Activated CD8-positive, alpha-beta memory T cell treated with anti-CD3 and anti-CD28 coated beads for 48 hours (primary cell): Measurements from ENCODE around the gene KCNJ5.

Experiments
- DNase-seq, 3 experiments: peaks; one replicate each; pipeline ENCODE4 v3.0.0-alpha.2; 2020; ENCODE audit warnings: low read depth in 2 of 3, low spot score in 2 of 3

KCNJ5 gene

DNA sequence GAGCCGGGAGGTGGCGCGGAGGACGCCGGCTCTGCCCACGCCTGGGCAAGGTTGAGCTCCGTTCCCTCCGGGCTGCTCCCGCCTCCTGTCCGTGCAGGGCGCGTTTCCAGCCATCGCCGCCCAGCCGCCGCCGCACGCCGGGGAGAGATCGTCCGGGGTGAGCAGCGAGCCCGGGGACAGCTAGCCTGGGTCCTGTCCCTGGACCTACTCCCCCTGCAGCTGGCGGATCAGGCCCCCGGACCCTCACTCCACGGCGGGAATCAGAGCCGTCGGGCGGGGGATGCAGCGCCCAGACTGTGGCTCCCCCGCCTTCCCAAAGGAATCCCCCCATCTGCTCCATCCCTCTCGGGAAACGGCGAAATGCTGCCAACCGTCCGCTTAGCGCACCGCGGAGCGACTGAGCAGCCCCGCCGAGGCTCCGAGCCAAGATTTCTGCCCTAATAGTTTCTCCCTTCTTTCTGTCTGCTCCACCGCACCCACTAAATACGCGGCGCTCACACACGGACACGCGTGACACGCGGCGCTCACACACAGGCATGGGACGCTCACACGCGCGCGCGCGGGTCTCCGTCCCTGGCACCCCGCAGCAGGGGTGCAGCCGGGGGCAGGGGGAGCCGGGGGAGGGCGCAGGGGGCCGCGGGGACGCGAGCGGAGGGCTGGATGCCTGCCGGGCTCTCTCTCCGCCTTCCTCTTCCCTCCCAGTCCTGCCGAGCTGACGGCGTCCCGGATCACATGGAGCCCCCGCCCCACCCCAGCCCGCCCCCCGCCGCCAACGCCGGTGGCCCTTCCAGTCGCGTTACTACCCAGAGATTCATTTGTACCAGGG lies at the start of gene KCNJ5:
KCNJ5 (plus strand) TSS at position 814 of the 826 bp plus-strand sequence. CDS start 19,918 bp downstream, outside the sequence.
- no peak for DNase-seq

DNA sequence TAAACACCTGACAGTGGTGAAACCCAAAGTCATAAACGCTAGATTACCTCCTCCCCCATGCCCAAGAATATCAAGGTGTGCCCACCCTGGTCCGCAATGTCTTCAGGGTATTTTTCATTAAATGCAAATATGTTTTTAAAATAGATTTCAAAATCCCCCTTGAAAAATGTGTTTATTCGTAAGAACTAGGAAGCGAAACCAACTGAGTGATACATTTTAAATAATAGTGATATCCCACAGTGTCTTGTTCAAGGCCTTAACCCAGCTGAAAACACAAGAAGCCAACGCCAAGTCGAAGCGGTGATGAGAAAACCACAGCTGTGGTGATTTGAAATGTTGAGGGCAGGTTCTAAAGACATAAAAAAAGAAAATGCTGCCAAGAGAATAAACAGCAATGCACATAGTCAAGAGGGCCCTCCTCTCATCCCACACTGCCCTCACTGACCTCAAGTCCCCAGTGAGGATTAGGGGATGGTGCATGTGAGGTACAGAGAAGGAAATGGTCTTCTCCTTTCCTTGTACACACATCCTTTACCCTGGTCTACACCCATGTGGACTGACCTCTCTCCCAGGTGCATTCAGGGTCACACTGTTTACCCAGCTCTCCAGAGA lies 49.6 kb upstream of the KCNJ5 start:
- no peak for DNase-seq

DNA sequence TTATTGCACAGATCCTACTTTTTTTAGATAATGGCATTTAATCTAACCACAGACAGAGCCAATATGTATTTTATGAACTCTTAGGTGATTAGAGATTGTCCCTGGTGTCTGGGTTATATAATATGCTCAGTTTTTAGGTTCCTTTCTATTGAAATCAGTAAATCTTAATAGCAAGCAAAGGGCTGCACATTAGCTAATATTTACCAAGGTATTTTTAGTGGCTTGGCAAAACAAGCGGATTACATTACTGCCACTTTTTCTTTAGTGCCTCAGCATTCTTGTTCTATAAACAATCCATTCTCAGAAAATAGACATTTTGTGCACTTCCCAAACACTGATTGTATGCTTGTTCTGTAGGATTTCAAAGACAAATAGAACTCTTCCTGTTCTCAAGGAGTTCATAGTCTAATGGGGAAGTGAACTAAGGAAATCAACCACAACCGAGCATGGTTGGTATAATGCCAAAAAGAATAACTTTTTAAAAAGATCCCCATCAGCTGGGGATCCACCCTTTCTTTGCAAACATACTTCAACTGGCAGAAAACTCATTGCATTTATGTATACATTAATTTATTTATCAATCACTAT lies 47.9 kb upstream of the KCNJ5 start:
- DNase-seq: no peak

DNA sequence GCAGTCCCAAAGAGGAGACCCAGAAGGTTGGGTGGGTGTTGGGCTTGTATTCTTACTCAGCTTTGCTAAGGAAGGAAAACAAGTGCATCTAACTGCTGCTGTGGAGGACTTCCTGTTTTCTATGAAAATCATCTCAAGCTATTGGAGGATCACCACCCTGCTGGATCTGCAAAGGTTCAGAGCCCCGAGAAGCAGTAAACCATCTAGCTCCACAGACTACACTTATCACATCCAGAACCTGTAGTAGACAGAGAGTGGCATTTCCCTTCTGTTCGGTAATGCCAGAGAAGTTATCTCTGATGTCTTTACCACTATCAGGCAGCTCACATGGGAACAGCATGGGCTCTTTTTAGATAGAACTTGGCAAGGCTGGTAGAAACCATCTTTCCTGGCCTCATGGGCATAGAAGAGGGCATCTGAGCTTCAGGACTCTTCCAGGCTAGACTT lies 45.8 kb upstream of the KCNJ5 start:
- no peak for DNase-seq

DNA sequence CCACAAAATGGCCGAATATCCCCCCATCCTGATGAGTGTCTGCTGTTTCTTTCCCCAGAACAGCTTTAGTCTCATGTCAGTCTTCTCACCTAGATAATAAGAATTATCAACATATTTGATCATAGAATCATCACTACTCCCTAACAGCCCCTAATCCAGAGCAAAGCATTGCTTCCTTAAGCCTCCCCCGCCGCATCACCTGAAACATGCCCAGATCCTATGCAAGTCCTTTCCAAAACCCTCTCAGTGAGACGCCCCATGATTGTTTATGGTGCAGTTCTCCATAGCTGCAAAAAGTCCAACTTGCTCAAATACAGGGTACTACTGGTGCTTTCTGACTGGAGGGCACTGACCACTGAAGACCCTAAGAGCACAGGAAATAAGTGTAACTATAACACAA lies 44.2 kb upstream of the KCNJ5 start:
- no peak for DNase-seq

DNA sequence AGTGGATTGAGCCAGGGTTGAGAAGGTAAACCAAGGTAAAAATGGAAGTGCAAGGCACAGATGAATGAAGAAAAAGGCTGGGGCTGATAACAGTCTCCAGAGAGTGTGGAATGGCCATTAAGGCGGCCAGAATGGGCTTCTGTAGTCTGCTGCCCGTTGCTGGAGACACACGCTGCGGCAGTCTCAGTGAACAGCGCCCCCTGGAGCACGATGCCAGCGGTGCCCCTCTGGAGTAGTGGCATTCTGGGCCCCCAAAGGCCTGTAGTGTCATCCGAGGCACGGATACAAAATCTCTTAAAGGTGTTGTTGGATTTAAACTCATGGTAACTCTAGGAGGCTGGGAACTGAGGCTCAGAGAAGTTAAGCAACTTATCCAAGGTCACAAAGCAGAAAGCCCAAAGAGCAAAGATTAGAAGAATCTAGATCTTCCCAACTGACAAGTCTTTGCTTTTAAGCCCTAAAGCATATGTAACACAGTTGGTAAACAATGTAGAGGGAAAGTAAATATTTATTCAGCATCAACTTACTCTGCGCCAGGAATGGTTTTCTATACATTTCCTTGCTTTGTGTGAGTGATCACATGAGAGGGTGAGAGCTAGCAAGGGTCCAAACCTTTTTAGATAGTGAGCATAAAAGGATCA lies 42.2 kb upstream of the KCNJ5 start:
- DNase-seq: peak; percentile 14 to 72 (median 55)

DNA sequence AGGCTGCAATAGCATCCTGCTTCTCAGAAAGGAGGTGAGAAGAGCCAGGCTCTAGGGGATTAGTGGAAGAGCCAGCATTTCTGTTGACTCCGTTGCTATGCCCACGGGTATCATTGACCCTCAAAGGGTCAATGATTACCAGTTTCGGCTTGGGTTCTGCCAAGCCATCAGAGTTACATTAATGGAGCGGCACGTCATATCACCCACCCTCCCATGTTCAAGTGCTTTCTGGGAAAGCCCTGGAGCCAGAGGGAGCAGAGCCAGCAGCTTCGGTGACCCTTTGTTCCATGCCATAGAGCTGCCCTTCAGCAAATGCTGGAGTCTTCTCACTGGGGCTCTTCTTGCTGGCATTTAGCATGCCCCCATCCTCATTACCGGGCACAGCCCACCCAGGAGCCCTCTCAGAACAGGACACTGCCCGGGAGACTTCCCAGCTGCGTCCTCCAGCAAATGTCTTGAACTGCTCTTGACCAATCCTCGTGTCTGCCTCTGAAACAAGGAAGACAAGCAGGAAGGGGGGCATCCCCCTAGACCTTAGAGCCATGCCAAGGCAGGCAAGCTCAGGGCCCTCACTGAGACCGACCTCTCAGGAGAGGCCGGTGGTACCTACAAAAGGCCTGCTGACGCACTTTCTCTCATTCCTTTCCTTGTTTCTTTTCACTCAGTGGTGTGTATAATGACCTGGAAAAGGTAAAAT lies 38.7 kb upstream of the KCNJ5 start:
- DNase-seq: no peak

DNA sequence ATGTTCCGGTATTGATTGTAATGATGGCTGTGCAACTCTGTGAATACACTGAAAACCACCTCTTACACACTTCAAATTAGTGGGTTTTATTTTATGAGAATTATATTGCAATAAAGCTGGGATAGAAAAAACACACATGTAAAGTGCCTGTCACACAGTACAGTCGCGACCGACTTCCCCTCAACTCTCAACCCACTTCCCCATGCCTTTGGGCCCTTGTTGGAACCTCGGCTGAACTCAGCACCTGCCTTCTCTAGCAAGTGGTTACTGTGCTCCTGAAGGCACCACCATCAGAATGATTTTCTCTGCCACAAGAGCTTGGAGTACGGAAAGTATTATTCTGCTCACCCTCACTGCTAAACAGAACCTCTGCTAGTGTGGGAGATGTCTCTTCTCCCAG lies 37.6 kb upstream of the KCNJ5 start:
- DNase-seq: no peak

DNA sequence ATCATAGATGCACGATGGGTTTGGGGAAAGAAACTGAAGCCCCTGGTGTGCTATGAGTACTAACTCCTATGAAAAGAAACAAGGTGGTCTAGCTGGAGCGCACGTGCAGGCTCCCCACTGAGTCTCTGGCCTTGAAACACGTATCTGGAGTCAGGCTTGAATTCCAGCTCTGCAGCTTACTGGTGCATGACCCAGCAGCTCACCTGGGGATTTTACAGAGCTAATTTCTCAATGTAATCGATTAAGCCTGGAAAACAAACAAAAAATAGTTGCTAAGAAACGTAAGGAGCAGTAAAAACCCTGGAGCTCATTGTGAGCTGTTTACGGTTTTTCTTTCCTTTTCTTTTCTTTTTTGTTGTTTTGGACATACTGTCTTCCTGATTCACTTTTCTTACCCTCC lies 36.3 kb upstream of the KCNJ5 start:
- no peak for DNase-seq

DNA sequence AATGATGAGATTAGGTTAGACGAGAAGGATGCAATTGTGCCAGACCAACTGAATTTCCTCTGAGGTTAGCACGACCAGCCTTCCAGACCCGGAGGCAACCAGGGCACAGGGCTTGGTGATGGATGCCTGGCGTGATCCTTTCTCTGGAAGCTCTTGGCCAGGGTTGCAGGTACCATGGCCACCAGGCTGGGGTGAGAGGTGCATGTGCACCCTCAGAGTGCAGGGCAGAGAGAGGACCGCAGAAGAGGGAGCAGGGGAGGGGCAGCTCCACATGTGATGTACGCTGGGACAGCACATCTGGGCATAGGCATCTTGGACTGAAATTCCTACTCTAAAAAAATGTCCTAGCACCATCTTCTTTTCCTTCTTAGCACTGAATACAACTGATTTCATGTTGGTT lies 34.9 kb upstream of the KCNJ5 start:
- no peak for DNase-seq

DNA sequence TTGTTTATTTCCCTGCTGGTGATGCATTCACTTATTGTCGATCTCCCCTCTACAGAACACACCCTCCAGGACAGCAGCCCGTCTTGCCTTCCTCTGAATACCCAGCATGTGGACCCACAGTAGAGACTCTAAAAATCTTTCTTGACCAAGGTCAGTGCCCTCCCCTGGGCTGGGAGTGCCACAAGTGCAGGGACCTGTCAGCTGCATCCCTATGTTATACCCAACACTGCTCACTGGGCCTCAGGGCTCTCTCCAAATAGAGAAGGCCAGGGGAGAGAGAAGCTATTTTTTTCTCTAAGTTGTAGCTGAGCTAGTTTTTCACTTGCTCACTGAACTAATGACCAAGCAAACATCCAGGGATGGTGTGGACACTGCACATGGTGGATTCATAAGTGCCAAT lies 33.8 kb upstream of the KCNJ5 start:
- no peak for DNase-seq

DNA sequence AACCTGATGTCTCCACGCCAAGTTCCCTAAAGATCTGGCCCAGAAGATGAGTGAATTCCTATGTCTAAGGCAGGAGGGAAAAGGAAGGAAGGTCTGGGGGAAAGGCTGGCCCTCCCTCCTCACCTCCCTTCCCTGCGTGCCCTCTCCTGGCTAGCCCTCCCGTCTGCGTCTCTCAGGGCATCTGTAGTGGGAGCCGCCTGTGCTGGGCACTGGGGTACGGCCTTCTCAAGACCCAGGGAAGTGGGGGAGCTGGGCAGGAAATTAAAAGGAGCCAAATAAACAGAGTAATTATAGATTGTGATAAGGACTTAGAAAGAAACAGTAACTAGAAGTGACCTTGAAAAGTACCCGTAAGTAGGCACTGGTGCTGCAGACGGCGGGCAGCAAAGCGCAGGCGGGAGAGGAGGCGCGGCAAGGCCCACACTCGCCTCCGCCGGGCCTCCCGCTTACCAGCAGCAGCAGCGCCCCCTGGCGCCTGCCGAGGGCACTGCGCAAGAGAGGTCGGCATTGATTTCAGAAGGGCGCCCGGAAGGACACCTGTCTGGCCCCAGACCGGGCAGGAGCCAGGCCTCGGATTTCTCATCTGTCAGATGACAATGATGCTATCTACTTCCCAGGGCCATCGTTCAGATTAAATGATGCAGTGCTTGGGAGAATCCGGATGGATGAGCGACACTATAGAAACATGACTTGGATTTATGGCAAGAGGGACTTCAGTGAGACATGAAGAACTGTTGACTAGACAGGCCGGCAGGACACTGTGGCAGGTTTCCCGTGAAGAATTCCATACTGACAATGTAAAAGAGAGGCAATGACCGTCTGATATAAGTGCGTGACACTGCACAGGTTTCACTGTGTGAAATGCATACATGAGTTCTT lies 31.4 kb upstream of the KCNJ5 start:
- DNase-seq: peak; percentile 47 to 65 (median 56)

DNA sequence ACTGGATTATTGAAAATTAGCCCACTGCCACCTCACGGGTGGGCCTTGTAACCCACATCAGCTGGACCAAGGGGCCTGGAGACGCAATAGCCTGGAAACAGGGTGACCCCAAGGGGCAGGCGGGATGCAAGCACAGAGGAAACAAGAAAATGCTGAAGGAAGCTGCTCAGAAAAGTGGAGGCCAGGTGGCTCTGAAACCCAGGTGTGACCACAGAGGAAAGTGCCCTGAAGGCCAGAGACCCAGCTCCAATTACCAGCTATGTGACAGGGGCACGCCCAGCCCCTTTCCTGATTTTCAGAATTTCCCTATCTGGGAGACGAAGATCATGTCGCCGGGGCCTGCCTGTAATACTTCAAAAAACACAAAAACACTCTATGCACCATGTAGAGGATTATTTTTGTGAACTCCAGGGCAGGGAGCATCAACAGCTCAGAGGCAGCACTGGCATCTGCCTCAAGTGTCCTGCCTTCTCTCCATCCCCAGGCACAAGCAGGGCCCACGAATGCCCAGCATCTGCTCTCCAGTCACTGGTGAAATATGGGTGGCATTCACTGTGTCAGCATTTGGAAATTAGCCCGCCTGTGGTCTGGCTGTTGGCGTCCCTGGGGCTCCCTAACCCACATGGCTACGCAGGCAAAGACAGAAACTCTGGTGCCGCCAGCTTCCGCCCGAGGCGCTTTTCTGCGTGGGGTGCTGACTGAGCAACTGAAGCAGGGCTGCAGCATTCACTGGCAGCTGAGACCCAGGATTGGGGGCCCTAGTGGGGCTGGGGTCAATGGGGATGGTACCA lies 30.4 kb upstream of the KCNJ5 start:
- no peak for DNase-seq

DNA sequence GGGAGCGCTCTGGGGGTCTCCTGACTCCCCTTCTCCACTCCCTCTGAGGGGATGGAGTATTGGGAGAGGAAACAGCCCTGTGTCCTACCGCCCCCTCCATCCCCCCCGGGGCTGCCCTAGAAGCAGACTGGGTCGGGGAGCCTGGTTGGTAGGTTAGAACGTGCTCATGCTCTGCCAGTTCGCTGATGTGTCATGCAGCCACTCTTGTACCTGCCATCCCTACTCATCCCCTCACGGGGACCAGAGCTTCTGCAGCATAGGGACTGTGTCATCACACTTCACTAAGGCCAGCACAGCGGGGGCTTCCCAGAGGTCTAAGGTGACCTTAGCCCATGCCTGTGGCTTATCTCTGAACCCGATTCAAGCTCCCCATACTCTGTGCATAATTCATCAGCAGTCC lies 28.8 kb upstream of the KCNJ5 start:
- DNase-seq: no peak

DNA sequence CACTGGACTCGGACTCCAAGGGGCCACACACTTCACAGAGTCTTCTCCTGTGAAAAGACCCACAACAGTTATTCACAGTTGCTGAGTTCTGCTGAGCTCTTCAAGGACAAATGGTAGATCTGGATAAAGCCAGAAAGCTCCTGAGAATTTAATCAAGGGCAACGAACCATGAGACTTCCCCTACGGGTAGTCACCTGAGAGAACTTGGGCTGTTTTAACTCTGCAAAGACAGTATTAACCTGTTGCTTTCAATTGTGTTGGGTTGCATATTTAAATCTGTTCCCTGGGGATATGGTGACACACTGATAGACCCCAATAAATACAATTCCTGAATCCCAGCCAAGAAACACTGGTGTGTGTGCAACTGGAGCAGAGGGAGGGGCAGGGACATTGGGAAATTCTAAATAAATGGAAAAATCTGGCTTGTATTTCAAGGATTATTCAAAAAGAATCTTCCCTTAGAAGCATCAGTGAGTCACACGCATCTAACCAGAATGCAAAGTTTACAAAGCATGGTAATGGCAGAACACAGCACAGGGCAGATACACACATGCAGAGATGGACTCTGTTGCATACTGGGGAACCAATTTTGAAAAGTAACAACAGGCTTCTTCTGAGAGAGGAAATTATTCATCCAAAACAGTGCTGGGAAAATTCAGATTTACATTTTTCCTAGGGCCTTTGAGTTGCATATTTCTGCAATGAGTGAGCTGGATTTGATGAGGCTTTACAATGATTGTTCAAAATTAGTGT lies 28.1 kb upstream of the KCNJ5 start:
- no peak for DNase-seq

DNA sequence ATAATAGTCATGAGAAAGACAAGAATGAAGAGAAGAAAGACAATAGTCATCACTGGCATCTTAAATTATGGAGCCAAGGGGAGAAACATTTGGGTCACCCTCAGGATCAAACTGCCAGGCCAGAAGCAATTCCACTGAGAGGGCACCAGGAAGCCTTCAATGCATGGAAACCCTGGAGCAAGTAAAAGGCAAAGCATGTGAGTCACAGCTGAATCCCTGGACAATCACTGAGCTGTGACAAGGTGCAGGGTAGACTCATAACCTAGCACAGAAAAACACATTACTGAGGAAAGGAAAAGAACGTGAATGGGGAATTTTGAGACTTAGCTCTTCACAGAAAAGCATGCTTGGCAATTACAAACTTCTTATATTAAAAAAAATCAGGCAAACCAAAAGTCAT lies 25.7 kb upstream of the KCNJ5 start:
- no peak for DNase-seq

DNA sequence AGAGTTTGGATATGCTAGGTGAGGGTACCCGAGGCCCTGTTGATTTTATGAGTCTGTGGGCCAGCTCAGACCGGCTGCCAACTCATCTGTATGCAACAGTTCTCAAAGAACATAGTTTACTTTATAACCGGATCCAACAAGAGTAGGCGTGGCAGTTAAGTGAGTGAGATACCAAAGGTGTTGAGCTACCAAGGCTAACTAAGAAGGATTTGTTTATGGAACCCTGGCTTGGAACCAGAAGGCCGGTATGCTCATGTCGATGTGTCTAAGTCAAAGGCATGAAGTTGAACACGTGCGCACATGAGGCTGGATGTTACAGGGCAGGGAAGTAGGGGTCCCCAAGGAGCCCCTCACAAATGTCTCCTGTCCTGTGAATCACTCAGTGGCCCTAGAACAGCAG lies 23.9 kb upstream of the KCNJ5 start, which contains the start of gene KCNJ1:
KCNJ1 (minus strand) TSS at position 20 of the 400 bp plus-strand sequence. CDS start 27,053 bp downstream, outside the sequence.
- no peak for DNase-seq

DNA sequence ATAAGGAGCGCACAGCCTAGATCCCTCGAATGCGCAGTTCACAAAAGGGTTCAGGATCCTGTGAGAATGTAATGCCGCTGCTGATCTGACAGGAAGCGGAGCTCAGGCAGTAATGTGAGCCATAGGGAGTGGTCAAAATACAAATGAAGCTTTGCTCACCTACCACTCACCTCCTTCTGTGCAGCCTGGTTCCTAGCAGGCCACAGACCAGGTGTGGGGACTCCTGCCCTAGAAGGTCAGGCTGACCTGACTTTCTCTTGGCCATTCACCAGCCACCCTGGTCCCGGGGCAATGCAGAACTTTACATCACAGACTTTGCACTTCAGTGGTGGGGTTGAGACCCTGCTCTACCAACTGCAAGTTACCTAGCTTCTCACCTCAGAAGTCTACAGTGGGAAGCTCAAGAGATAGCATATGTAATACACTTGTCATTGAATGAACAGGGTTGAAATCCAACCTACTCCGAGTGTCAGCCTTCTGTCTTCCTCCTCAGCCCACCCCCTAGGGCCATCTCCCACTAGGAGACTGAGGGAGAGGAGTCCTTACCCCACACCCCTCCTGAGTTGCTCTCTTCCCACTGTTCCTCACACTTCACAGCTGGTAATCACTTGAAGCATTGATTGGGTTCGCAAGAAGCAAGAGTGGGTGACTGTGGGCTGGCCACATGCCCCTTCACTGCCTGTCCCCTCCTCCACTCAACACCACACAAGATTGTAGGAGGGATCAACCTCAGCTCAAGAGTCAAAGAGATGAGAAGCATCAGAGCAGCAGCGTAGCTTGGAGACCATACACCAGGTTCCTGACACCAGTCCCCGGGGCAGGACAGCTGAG lies 22.1 kb upstream of the KCNJ5 start:
- DNase-seq: no peak
